ENCODE data around the gene NIPAL4. TPM values are rescaled to one million over a fixed set of nuclear protein-coding genes. Genes with fewer than 3 reads are reported as not detected.

The NIPAL4 gene
- total RNA-seq, 2 experiments from 2014 or later, result 0.05 to 0.10 TPM

- H3K36me3 Mint-ChIP-seq (ENCODE audit: low read depth), result peaks cover 78% of the 10 kb centered on the region
- H3K4me3 Mint-ChIP-seq, result no peak overlapping the region
- CTCF ChIA-PET, result interaction anchor here (1.0 kb wide), 1 partner anchor 226 kb away, joined by 3 read pairs; no protein-coding TSS in a partner anchor
Observed at GRCh38 chr5:157492886-157493285, 32.9 kb downstream of the NIPAL4 start.

GRCh38 chr5:157494178-157494832 is 34.3 kb downstream of the NIPAL4 start:
- DNase-seq, result no peak
- peak overlapping the region; percentile 38 for H3K27ac Mint-ChIP-seq
- H3K4me3 Mint-ChIP-seq, result no peak overlapping the region
- no peaks in the 10 kb centered on the region for H3K27me3 Mint-ChIP-seq
- CTCF ChIA-PET, result interaction anchor here (1.0 kb wide), 1 partner anchor 22 kb away, joined by 3 read pairs; no protein-coding TSS in a partner anchor
- no peaks in the 10 kb centered on the region for H3K9me3 Mint-ChIP-seq
- H3K4me1 Mint-ChIP-seq, result peaks cover 22% of the 10 kb centered on the region
- H3K36me3 Mint-ChIP-seq (ENCODE audit: low read depth), result peaks cover 71% of the 10 kb centered on the region
- POLR2A ChIA-PET, result interaction anchor here (2.0 kb wide), 1 partner anchor 8 kb away, joined by 5 read pairs; no protein-coding TSS in a partner anchor

More at GRCh38 chr5:157492886-157493285, 32.9 kb downstream of the NIPAL4 start:
- no peak for DNase-seq
- Mint-ChIP-seq H3K4me1 (peaks cover 34% of the 10 kb centered on the region), H3K9me3 (no peaks in the 10 kb centered on the region), H3K27me3 (no peaks in the 10 kb centered on the region), H3K27ac (peak overlapping the region; percentile 47)
- POLR2A ChIA-PET, result interaction anchor here (0.8 to 2.0 kb wide), 3 partner anchors 9 to 20 kb away, joined by 3 to 5 read pairs (median 3); no protein-coding TSS in a partner anchor

GRCh38 chr5:157496864-157497263 is 36.9 kb downstream of the NIPAL4 start:
- ChIA-PET POLR2A (no interaction called here), CTCF (no interaction called here)

GRCh38 chr5:157497875-157498611 is 38.0 kb downstream of the NIPAL4 start:
- ChIA-PET POLR2A (no interaction called here), CTCF (interaction anchor here (1.0 kb wide), 1 partner anchor 9 kb away, joined by 3 read pairs; no protein-coding TSS in a partner anchor)
- Mint-ChIP-seq H3K36me3 (ENCODE audit: low read depth) (peaks cover 77% of the 10 kb centered on the region), H3K4me3 (no peak overlapping the region), H3K27ac (no peak overlapping the region), H3K27me3 (no peaks in the 10 kb centered on the region), H3K4me1 (peaks cover 32% of the 10 kb centered on the region), H3K9me3 (no peaks in the 10 kb centered on the region)
- no peak for DNase-seq

More at GRCh38 chr5:157496864-157497263, 36.9 kb downstream of the NIPAL4 start:
- Mint-ChIP-seq H3K27ac (peak overlapping the region; percentile 47), H3K4me3 (no peak overlapping the region), H3K4me1 (peaks cover 22% of the 10 kb centered on the region), H3K27me3 (no peaks in the 10 kb centered on the region), H3K9me3 (no peaks in the 10 kb centered on the region), H3K36me3 (ENCODE audit: low read depth) (peaks cover 75% of the 10 kb centered on the region)
- DNase-seq, result no peak

GRCh38 chr5:157502143-157502647 is 42.2 kb downstream of the NIPAL4 start:
- ChIA-PET POLR2A (interaction anchor here (1.1 kb wide), 1 partner anchor 9 kb away, joined by 5 read pairs; no protein-coding TSS in a partner anchor), CTCF (interaction anchor here (0.7 kb wide), 1 partner anchor 241 kb away, joined by 4 read pairs; the partner anchor contains the start of gene LSM11)
- Mint-ChIP-seq H3K36me3 (ENCODE audit: low read depth) (peaks cover 89% of the 10 kb centered on the region), H3K4me3 (no peak overlapping the region), H3K27me3 (no peaks in the 10 kb centered on the region), H3K9me3 (no peaks in the 10 kb centered on the region), H3K27ac (peak overlapping the region; percentile 44), H3K4me1 (peaks cover 45% of the 10 kb centered on the region)
- DNase-seq, result no peak

- H3K4me1 Mint-ChIP-seq, result peaks cover 60% of the 10 kb centered on the region
Observed at GRCh38 chr5:157504053-157504452, 44.0 kb downstream of the NIPAL4 start.

GRCh38 chr5:157505496-157505895 is 45.5 kb downstream of the NIPAL4 start:
- H3K4me1 Mint-ChIP-seq, result peaks cover 67% of the 10 kb centered on the region
- H3K27ac Mint-ChIP-seq, result peak overlapping the region; percentile 48
- H3K9me3 Mint-ChIP-seq, result no peaks in the 10 kb centered on the region
- no peak overlapping the region for H3K4me3 Mint-ChIP-seq
- DNase-seq, result no peak
- peaks cover 94% of the 10 kb centered on the region for H3K36me3 Mint-ChIP-seq (ENCODE audit: low read depth)
- CTCF ChIA-PET, result no interaction called here
- no peaks in the 10 kb centered on the region for H3K27me3 Mint-ChIP-seq
- POLR2A ChIA-PET, result interaction anchor here (0.7 to 1.1 kb wide), 2 partner anchors 29 to 30 kb away, joined by 3 read pairs; no protein-coding TSS in a partner anchor

More at GRCh38 chr5:157504053-157504452, 44.0 kb downstream of the NIPAL4 start:
- POLR2A ChIA-PET, result interaction anchor here (1.4 kb wide), 1 partner anchor 70 kb away, joined by 3 read pairs; no protein-coding TSS in a partner anchor
- Mint-ChIP-seq H3K27me3 (no peaks in the 10 kb centered on the region), H3K27ac (peak overlapping the region; percentile 14), H3K36me3 (ENCODE audit: low read depth) (peaks cover 96% of the 10 kb centered on the region), H3K9me3 (no peaks in the 10 kb centered on the region), H3K4me3 (no peak overlapping the region)
- DNase-seq, result no peak
- CTCF ChIA-PET, result interaction anchor here (1.2 kb wide), 1 partner anchor 214 kb away, joined by 6 read pairs; no protein-coding TSS in a partner anchor

GRCh38 chr5:157506066-157506590 is 46.1 kb downstream of the NIPAL4 start:
- Mint-ChIP-seq H3K27me3 (no peaks in the 10 kb centered on the region), H3K36me3 (ENCODE audit: low read depth) (peaks cover 94% of the 10 kb centered on the region), H3K27ac (peak overlapping the region; percentile 63), H3K4me3 (no peak overlapping the region), H3K9me3 (no peaks in the 10 kb centered on the region), H3K4me1 (peaks cover 68% of the 10 kb centered on the region)
- POLR2A ChIA-PET, result interaction anchor here (0.6 kb wide), 2 partner anchors 45 to 206 kb away, joined by 3 read pairs; no protein-coding TSS in a partner anchor
- no peak for DNase-seq
- CTCF ChIA-PET, result interaction anchor here (1.8 to 1.9 kb wide), 2 partner anchors 213 to 237 kb away, joined by 6 to 9 read pairs; partner anchors contain the start of gene LSM11

- H3K36me3 Mint-ChIP-seq (ENCODE audit: low read depth), result peaks cover 94% of the 10 kb centered on the region
- H3K4me3 Mint-ChIP-seq, result no peak overlapping the region
- no peaks in the 10 kb centered on the region for H3K9me3 Mint-ChIP-seq
- H3K27me3 Mint-ChIP-seq, result no peaks in the 10 kb centered on the region
- ChIA-PET POLR2A (interaction anchor here (0.6 to 1.0 kb wide), 3 partner anchors 10 to 205 kb away, joined by 3 read pairs; no protein-coding TSS in a partner anchor), CTCF (interaction anchor here (1.5 to 1.9 kb wide), 3 partner anchors 8 to 236 kb away, joined by 3 to 9 read pairs (median 6); partner anchors contain the start of gene LSM11)
- peaks cover 73% of the 10 kb centered on the region for H3K4me1 Mint-ChIP-seq
- DNase-seq, result no peak
- H3K27ac Mint-ChIP-seq, result peak overlapping the region; percentile 63
Observed at GRCh38 chr5:157506981-157507780, 47.2 kb downstream of the NIPAL4 start.

GRCh38 chr5:157509093-157509492 is 49.1 kb downstream of the NIPAL4 start:
- POLR2A ChIA-PET, result no interaction called here
- CTCF ChIA-PET, result interaction anchor here (1.4 kb wide), 1 partner anchor 37 kb away, joined by 5 read pairs; no protein-coding TSS in a partner anchor

GRCh38 chr5:157509587-157509986 is 49.6 kb downstream of the NIPAL4 start:
- POLR2A ChIA-PET, result no interaction called here
- no peak overlapping the region for H3K4me3 Mint-ChIP-seq
- H3K27me3 Mint-ChIP-seq, result no peaks in the 10 kb centered on the region
- no peak for DNase-seq
- peak overlapping the region; percentile 5 for H3K27ac Mint-ChIP-seq
- no peaks in the 10 kb centered on the region for H3K9me3 Mint-ChIP-seq
- H3K36me3 Mint-ChIP-seq (ENCODE audit: low read depth), result peaks cover 91% of the 10 kb centered on the region
- H3K4me1 Mint-ChIP-seq, result peaks cover 74% of the 10 kb centered on the region
- CTCF ChIA-PET, result interaction anchor here (1.4 kb wide), 1 partner anchor 38 kb away, joined by 5 read pairs; no protein-coding TSS in a partner anchor

More at GRCh38 chr5:157509093-157509492, 49.1 kb downstream of the NIPAL4 start:
- H3K27me3 Mint-ChIP-seq, result no peaks in the 10 kb centered on the region
- peak overlapping the region; percentile 43 for H3K27ac Mint-ChIP-seq
- H3K4me1 Mint-ChIP-seq, result peaks cover 77% of the 10 kb centered on the region
- H3K9me3 Mint-ChIP-seq, result no peaks in the 10 kb centered on the region
- H3K4me3 Mint-ChIP-seq, result no peak overlapping the region
- peaks cover 94% of the 10 kb centered on the region for H3K36me3 Mint-ChIP-seq (ENCODE audit: low read depth)
- no peak for DNase-seq

All from activated CD4-positive, alpha-beta memory T cell treated with anti-CD3 and anti-CD28 coated beads, Interleukin-2, amount 10 ng/mL, durations not matched to agents 7 days and 5 days (primary cell).